HepG2 (cell line): Measurements from ENCODE around the gene PRSS48. TPM values are rescaled to one million over a fixed set of nuclear protein-coding genes. Genes with fewer than 3 reads are reported as not detected.

Experiments
- ADNP ChIP-seq: sonication (generic); formaldehyde crosslinking; IDR thresholded peaks from 2 replicates; pipeline ENCODE4 v1.4.0; 2020; ENCODE audit warnings: missing genetic modification reagents
- FOXK2 ChIP-seq: fragments of 450-650 bp; IDR thresholded peaks from 2 replicates; pipeline ENCODE4 v1.6.1; 2016
- MAFF ChIP-seq: IDR thresholded peaks from 2 replicates; pipeline ENCODE4 v1.6.1; 2011; ENCODE audit warnings: low read depth, low read length, improper control_type of control experiment
- MAFK ChIP-seq, 2 experiments: IDR thresholded peaks in 1 of 2; conservative IDR thresholded peaks in 1 of 2; 2 replicates each; pipeline ENCODE4 v1.6.1; 2011; ENCODE audit warnings: improper control_type of control experiment in 2 of 2, low read length in 2 of 2
- MED1 ChIP-seq: sonication (generic); formaldehyde crosslinking; IDR thresholded peaks from 2 replicates; pipeline ENCODE4 v1.4.0; 2020; ENCODE audit warnings: missing genetic modification reagents
- NCOA5 ChIP-seq: sonication (generic); formaldehyde crosslinking; IDR thresholded peaks from 2 replicates; pipeline ENCODE4 v1.4.0; 2020; ENCODE audit warnings: missing genetic modification reagents
- ONECUT2 ChIP-seq: sonication (generic); formaldehyde crosslinking; IDR thresholded peaks from 2 replicates; pipeline ENCODE4 v1.4.0; 2020; ENCODE audit warnings: missing genetic modification reagents
- RAD51 ChIP-seq: fragments of 450-650 bp; IDR thresholded peaks from 2 replicates; pipeline ENCODE4 v1.6.1; 2016; ENCODE audit warnings: borderline replicate concordance
- SKIL ChIP-seq: sonication (generic); formaldehyde crosslinking; IDR thresholded peaks from 2 replicates; pipeline ENCODE4 v1.8.0; 2022; ENCODE audit warnings: missing genetic modification reagents, mild to moderate bottlenecking, moderate library complexity, borderline replicate concordance
- SMC3 ChIP-seq: IDR thresholded peaks from 2 replicates; pipeline ENCODE4 v1.6.1; 2011; ENCODE audit warnings: low read length, improper control_type of control experiment
- ZBTB1 ChIP-seq: sonication (generic); formaldehyde crosslinking; IDR thresholded peaks from 2 replicates; pipeline ENCODE4 v1.4.0; 2020; ENCODE audit warnings: missing genetic modification reagents, borderline replicate concordance
- ZBTB21 ChIP-seq: sonication (generic); formaldehyde crosslinking; IDR thresholded peaks from 2 replicates; pipeline ENCODE4 v1.4.0; 2020; ENCODE audit warnings: missing genetic modification reagents
- ZNF230 ChIP-seq: sonication (generic); formaldehyde crosslinking; IDR thresholded peaks from 2 replicates; pipeline ENCODE4 v1.4.0; 2020; ENCODE audit warnings: mild to moderate bottlenecking, missing genetic modification reagents
- ZNF263 ChIP-seq: sonication (generic); formaldehyde crosslinking; IDR thresholded peaks from 2 replicates; pipeline ENCODE4 v1.4.0; 2020; ENCODE audit warnings: missing genetic modification reagents
- ZNF275 ChIP-seq: sonication (generic); formaldehyde crosslinking; IDR thresholded peaks from 2 replicates; pipeline ENCODE4 v1.8.0; 2022; ENCODE audit warnings: missing genetic modification reagents, mild to moderate bottlenecking, inconsistent platforms, borderline replicate concordance
- ZNF513 ChIP-seq: sonication (generic); formaldehyde crosslinking; conservative IDR thresholded peaks from 2 replicates; pipeline ENCODE4 v1.5.0; 2020; ENCODE audit warnings: missing genetic modification reagents
- ZNF616 ChIP-seq: sonication (generic); formaldehyde crosslinking; IDR thresholded peaks from 2 replicates; pipeline ENCODE4 v1.5.0; 2020; ENCODE audit warnings: low read depth, mild to moderate bottlenecking, missing genetic modification reagents
- ZNF7 ChIP-seq: IDR thresholded peaks from 2 replicates; pipeline ENCODE4 v1.6.1; 2016; ENCODE audit warnings: missing biosample characterization, missing genetic modification reagents
- ZNF766 ChIP-seq: sonication (generic); formaldehyde crosslinking; IDR thresholded peaks from 2 replicates; pipeline ENCODE4 v1.5.0; 2020; ENCODE audit warnings: missing genetic modification reagents, borderline replicate concordance
- ZNF788 ChIP-seq: sonication (generic); formaldehyde crosslinking; IDR thresholded peaks from 2 replicates; pipeline ENCODE4 v1.5.0; 2020; ENCODE audit warnings: mild to moderate bottlenecking, missing genetic modification reagents, borderline replicate concordance
- ZNF83 ChIP-seq: sonication (generic); formaldehyde crosslinking; IDR thresholded peaks from 2 replicates; pipeline ENCODE4 v1.4.0; 2020; ENCODE audit warnings: missing genetic modification reagents, mild to moderate bottlenecking, borderline replicate concordance
- polyA plus RNA-seq, 8 experiments: library from polyadenylated mRNA; depleted of rRNA in 3 of 8; stranded (reverse) in 7 of 8; unstranded in 1 of 8; fragments of >200 nt; fragmentation: Illumina TruSeq in 4 of 8; extraction: Trizol in 4 of 8; gene quantifications; 2 replicates each; pipeline versions ENCODE4 v1.2.1 to v1.2.3, GENCODE V29; 2011 to 2016; ENCODE audit warnings: low read depth in 4 of 8, missing spikeins in 1 of 8, mixed read lengths in 1 of 8; ENCODE audit not compliant: insufficient read depth in 1 of 8
- total RNA-seq, 5 experiments: library from RNA; depleted of rRNA; stranded (reverse); fragments of >200 nt; fragmentation: Illumina TruSeq; extraction: Trizol; gene quantifications; 2 replicates each; pipeline ENCODE4 v1.2.3, GENCODE V29; 2016; ENCODE audit warnings: low read depth in 1 of 5
- TF ChIP-seq, protein P1 (sequence below): fragments of 450-650 bp; IDR thresholded peaks from 2 replicates; pipeline ENCODE4 v1.6.1; 2017
- TF ChIP-seq, protein P2 (sequence below): sonication (generic); formaldehyde crosslinking; IDR thresholded peaks from 2 replicates; pipeline ENCODE4 v1.5.0; 2020; ENCODE audit warnings: missing genetic modification reagents, mild to moderate bottlenecking, borderline replicate concordance

The PRSS48 gene
- total and polyA plus RNA-seq, 2 of the 13 experiments (the other 11 are each of a cell fraction or from before 2014, with no cell fraction given), result not detected

DNA sequence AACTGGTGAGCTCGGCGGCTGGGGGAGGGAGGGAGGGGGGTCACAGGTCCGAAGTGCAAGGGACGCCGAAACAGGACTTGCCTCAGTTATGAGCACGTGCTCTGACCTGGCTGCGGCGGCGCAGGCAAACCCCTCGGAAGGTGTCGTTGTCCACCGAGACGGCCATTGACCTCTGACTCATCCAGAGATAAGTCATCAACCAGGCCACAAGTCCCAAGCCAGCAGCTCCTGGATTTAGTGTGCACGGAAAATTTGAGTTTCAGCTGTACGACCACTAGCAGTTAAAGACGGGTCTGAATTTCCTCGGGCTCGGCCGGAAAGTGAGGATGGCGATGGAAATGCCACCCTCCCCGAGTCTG is 47.8 kb downstream of the PRSS48 start (continued):
- no peak for TF ChIP-seq ZNF7 (CRISPR knock-in tag)
- no peak for TF ChIP-seq ZNF616 (CRISPR knock-in tag)
- no peak for TF ChIP-seq ZNF263 (CRISPR knock-in tag)
- TF ChIP-seq MAFK (conservative IDR thresholded peaks at IDR 0.05 in 1 of 2, IDR thresholded peaks at IDR 0.05 in 1 of 2; ENCODE audit: low read length in 2 of 2), result no peak
- TF ChIP-seq NCOA5, result no peak
- TF ChIP-seq ZNF788 (CRISPR knock-in tag), result peak; percentile 52; the same call in 1 of the 2 replicates
- TF ChIP-seq MED1 (CRISPR knock-in tag), result peak; percentile 96
- TF ChIP-seq ZNF230 (CRISPR knock-in tag), result peak; percentile 51; the same call in 1 of the 2 replicates
- no peak; the same call in 1 of the 2 replicates for TF ChIP-seq ONECUT2 (CRISPR knock-in tag)
- no peak for TF ChIP-seq ZBTB1
- TF ChIP-seq ZNF83 (CRISPR knock-in tag), result no peak
- TF ChIP-seq, protein P1, sequence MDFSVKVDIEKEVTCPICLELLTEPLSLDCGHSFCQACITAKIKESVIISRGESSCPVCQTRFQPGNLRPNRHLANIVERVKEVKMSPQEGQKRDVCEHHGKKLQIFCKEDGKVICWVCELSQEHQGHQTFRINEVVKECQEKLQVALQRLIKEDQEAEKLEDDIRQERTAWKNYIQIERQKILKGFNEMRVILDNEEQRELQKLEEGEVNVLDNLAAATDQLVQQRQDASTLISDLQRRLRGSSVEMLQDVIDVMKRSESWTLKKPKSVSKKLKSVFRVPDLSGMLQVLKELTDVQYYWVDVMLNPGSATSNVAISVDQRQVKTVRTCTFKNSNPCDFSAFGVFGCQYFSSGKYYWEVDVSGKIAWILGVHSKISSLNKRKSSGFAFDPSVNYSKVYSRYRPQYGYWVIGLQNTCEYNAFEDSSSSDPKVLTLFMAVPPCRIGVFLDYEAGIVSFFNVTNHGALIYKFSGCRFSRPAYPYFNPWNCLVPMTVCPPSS, result no peak
- peak; percentile 92 for TF ChIP-seq SKIL
- no peak for TF ChIP-seq ADNP (CRISPR knock-in tag)
- no peak for TF ChIP-seq ZNF766
- TF ChIP-seq, protein P2, sequence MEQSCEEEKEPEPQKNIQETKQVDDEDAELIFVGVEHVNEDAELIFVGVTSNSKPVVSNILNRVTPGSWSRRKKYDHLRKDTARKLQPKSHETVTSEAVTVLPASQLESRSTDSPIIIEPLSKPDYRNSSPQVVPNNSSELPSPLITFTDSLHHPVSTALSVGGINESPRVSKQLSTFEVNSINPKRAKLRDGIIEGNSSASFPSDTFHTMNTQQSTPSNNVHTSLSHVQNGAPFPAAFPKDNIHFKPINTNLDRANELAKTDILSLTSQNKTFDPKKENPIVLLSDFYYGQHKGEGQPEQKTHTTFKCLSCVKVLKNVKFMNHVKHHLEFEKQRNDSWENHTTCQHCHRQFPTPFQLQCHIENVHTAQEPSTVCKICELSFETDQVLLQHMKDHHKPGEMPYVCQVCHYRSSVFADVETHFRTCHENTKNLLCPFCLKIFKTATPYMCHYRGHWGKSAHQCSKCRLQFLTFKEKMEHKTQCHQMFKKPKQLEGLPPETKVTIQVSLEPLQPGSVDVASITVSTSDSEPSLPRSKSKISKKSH (CRISPR knock-in tag), result no peak
- 0 out of 2 replicates have a peak, but pooled peaks have one; percentile 9 for TF ChIP-seq SMC3
- no peak; the same call in 1 of the 2 replicates for TF ChIP-seq ZNF275
- TF ChIP-seq MAFF, result no peak
- TF ChIP-seq ZNF513 (CRISPR knock-in tag), result no peak
- TF ChIP-seq ZBTB21 (CRISPR knock-in tag), result no peak; the same call in 1 of the 2 replicates
- TF ChIP-seq RAD51, result no peak
- no peak for TF ChIP-seq FOXK2
